ENCODE data around the gene HSBP1L1. TPM values are rescaled to one million over a fixed set of nuclear protein-coding genes. Genes with fewer than 3 reads are reported as not detected.
"Not testable (repeated sequence)": the region's sequence is repeated elsewhere in the genome, so short reads cannot be mapped to it uniquely, and the experiment has no call there.

Gene HSBP1L1
- total RNA-seq, 1 donor from 2014 or later, result 5.6 TPM

DNA sequence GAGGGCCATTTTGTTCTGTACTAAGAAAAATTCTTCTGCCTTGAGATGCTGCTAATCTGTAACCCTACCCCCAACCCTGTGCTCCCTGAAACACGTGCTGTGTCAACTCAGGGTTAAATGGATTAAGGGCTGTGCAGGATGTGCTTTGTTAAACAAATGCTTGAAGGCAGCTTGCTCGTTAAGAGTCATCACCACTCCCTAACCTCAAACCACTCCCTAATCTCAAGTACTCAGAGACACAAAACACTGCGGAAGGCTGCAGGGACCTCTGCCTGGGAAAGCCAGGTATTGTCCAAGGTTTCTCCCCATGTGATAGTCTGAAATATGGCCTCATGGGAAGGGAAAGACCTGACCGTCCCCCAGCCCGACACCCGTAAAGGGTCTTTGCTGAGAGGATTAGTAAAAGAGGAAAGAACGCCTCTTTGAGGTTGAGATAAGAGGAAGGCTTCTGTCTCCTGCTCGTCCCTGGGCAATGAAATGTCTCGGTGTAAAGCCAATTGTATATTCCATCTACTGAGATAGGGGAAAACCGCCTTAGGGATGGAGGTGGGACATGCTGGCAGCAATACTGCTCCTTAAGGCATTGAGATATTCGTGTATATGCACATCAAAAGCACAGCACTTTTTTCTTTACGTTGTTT is 4.2 kb upstream of the HSBP1L1 start:
- not testable (repeated sequence) for DNase-seq (ENCODE audit: extremely low read depth, low read depth, low spot score)

DNA sequence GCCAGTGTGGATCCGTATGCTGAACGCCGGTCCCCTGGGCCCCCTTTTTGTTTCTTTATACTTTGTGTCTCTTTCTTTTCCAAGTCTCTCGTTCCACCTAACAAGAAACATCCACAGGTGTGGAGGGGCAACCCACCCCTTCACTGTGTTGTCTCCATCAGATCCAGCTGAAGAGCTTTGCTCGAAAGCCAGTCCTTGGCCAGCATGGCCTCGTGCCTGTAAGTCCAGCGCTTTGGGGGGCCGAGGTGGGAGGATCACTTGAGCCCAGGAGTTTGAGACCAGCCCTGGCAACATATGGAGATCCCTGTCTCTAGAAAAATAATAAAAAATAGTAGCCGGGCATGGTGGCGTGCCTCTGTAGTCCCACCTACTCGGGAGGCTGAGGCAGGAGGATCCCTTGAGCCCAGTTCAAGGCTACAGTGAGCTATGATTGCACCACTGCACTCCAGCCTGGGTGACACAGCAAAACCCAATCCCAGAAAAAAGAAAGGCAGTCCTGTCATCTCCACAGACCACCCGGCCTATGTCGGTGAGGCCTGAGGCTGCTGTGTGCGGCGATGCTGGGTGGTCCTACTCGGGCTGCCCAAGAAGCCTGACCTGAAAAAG is 3.4 kb upstream of the HSBP1L1 start:
- no peak for DNase-seq (ENCODE audit: extremely low read depth, low read depth, low spot score)

GRCh38 chr18:79961527-79962291 is 2.7 kb upstream of the HSBP1L1 start:
- no peak for DNase-seq (ENCODE audit: extremely low read depth, low read depth, low spot score)

- no peak for DNase-seq (ENCODE audit: extremely low read depth, low read depth, low spot score)
Observed at GRCh38 chr18:79962311-79962710, 2.1 kb upstream of the HSBP1L1 start.

GRCh38 chr18:79962835-79963657 is 1.4 kb upstream of the HSBP1L1 start:
- no peak for DNase-seq (ENCODE audit: extremely low read depth, low read depth, low spot score)

GRCh38 chr18:79963658-79964329 is 649 bp upstream of the HSBP1L1 start:
- no peak for DNase-seq (ENCODE audit: extremely low read depth, low read depth, low spot score)

DNA sequence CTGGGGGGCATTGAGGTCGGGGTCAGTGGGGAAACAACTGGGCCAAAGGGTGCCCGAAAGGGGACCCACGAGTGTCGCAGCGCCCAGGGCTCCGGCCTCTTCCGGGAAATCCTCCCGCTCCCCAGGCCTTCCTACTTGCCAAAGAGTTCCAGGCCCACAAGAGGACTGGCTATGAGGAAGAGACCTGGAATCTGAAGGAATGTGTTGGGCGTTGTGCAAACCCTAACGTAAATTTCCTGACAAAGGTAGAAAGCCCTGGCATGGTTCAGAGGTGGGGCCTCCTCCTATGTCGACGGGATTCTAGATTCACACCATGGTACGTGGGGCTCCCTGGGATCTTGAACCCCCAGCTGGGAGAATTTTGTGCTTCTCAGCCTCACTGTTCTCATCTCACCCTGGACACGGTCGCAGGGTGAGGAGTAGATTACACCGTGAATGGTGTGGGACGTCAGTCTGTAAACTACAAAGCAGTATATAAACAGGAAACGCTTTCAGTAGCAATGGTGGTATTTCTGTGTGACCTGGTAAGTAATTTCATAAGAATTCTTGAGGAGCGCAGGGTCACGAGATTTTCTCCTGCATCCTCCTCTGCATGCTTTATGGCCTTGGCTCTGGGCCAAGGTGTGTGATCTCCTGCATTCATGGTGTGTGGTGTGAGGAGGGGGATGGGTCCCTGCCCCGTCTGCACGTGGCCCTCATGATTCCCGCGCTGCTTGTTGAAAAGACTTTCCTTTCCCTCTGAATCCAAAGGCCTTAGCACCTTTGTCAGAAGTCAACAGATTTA is 868 bp downstream of the HSBP1L1 start:
- DNase-seq (ENCODE audit: extremely low read depth, low read depth, low spot score), result peak; percentile 78

DNA sequence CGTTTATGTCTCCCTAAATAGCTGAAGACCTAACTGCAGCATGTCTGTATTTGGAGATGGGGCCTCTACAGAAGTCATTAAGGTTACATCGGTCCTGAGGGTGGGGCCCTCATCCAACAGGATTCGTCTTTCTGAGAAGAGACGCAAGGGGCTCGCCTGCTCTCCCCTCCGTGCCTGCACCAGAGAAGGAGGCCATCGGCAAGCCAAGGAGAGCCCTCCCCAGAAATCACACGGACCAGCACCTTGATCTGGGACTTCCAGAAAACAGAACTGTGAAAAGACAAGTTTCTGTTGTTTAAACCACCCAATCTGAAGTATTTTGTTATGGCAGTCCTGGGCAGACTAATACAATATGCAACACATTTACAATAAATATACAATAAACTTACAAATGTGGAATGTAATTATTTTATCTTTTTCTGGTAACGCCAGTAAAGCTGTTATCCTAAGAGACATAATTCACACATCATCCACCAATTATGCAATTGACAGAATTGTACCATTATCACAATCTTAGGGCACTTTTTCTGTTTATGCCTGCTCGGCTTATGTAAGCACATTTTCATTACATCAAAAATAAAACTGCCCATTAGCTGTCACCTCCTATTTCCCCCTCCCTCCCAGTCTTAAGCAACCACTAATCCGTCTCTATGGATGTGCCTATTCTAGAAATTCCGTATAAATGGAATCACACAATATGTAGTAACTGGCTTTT is 6.1 kb downstream of the HSBP1L1 start:
- DNase-seq (ENCODE audit: extremely low read depth, low read depth, low spot score), result no peak

DNA sequence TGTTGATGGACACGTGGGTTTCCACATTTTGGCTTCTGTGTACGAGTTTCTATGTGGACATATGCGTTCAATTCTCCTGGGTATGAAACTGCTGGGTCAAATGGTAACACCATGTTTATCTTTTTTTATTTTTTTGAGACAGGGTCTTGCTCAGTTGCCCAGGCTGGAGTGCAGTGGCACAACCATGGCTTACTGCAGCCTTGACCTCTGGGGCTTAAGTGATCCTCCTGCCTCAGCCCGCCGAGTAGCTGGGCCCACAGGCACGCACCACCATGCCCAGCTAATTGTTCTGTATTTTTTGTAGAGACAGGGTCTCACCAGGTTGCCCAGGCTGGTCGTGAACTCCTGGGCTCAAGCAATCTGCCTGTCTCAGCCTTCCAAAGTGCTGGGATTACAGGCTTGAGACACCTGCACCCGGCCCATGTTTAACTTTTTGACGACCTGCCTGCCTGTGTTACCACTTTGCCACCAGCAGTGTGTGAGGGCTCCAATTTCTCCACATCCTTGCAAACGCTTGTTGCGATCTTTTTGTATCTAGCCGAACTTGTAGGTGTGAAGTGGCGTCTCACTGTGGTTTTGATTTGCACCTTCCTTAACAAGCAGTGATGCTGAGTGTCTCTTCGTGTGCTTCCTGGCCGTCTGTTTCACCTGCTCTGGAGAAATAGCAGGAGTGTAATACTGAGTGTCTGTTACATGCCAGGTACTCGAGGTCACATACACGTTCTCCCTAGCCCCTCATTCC is 6.9 kb downstream of the HSBP1L1 start:
- DNase-seq (ENCODE audit: extremely low read depth, low read depth, low spot score), result no peak

DNA sequence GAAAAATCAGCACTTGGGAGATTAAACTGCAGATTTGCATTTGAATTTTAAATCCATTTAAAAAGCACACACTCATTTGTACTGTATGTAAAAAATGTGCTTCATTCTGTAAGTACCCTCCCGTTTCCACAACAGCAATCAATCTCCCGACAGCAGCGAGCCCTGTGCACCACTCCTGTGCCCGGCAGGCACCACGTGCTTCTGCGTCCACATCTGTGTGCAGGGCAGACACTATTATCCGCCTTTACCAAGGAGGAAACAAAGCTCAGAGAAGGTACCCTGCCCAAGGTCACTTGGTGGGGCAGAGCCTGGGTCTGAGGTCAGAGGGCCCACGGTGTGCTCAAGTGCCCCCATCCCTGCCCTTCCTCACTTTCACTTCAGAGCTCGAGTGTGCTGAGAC is 7.5 kb downstream of the HSBP1L1 start:
- DNase-seq (ENCODE audit: extremely low read depth, low read depth, low spot score), result no peak

GRCh38 chr18:79972720-79973119 is 8.3 kb downstream of the HSBP1L1 start:
- no peak for DNase-seq (ENCODE audit: extremely low read depth, low read depth, low spot score)

- DNase-seq (ENCODE audit: extremely low read depth, low read depth, low spot score), result no peak
Observed at GRCh38 chr18:79973517-79973916, 9.1 kb downstream of the HSBP1L1 start.

GRCh38 chr18:79974025-79974654 is 9.7 kb downstream of the HSBP1L1 start:
- DNase-seq (ENCODE audit: extremely low read depth, low read depth, low spot score), result no peak

DNA sequence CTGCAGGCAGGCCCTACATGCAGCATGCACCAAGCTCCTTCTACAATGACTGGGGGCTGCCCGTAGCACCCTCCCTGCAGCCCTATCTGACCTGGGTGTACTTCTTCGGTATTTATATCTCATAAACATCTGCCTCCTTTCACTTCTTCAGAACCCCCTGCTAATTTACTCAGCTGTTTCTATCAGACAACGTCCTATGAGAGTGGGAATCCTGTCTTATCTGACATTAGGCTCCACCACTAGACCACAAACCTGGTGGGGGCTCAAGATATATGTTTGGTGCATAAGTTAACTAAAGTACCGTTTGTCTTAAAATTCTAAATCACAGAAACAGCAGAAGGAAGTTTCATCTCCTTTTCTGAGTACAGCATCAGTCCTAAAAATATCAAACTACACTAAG is 10.6 kb downstream of the HSBP1L1 start:
- DNase-seq (ENCODE audit: extremely low read depth, low read depth, low spot score), result no peak

- no peak for DNase-seq (ENCODE audit: extremely low read depth, low read depth, low spot score)
Observed at GRCh38 chr18:79975985-79976680, 11.7 kb downstream of the HSBP1L1 start.

GRCh38 chr18:79979843-79980242 is 15.4 kb downstream of the HSBP1L1 start:
- no peak for DNase-seq (ENCODE audit: extremely low read depth, low read depth, low spot score)

DNA sequence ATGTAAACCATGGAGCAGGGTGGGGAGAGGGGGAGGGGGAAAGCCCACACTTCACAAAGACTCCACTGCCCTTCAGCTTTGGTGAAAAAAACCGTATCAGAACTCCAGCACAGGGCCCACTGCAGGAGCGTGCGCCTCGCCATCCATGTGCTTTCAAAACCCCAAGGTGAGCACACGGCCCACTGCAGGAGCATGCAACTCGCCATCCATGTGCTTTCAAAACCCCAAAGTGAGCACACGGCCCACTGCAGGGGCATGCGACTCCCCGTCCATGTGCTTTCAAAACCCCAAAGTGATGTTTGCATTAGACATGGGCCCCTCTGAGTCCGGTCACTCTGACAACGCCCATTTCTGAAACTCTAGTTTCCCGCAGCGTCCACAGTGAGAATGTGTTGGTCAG is 16.1 kb downstream of the HSBP1L1 start:
- DNase-seq (ENCODE audit: extremely low read depth, low read depth, low spot score), result no peak
